GM19463 (cell line): Measurements from ENCODE around the gene APCDD1L.
A peak's percentile ranks its signal among the peaks of the same experiment; 100 is the strongest.
"Not testable (repeated sequence)": the region's sequence is repeated elsewhere in the genome, so short reads cannot be mapped to it uniquely, and the experiment has no call there.

Experiments
- ATAC-seq: cut with Tn5 transposase; IDR thresholded peaks from one replicate; pipeline ENCODE4 v1.9.1; 2021; ENCODE audit warnings: mild to moderate bottlenecking, moderate library complexity; ENCODE audit not compliant: unreplicated experiment

Gene APCDD1L

GRCh38 chr20:58446960-58447265 lies 68.3 kb downstream of the APCDD1L start:
- no peak for ATAC-seq

- ATAC-seq, result no peak
These were observed 68.8 kb downstream of the APCDD1L start for GRCh38 chr20:58446264-58446959.

GRCh38 chr20:58444746-58445255 lies 70.4 kb downstream of the APCDD1L start:
- no peak for ATAC-seq

GRCh38 chr20:58441723-58442122 lies 73.5 kb downstream of the APCDD1L start:
- ATAC-seq, result no peak

- ATAC-seq, result no peak
These were observed 75.0 kb downstream of the APCDD1L start for GRCh38 chr20:58440021-58440767.

GRCh38 chr20:58438970-58439808 lies 76.0 kb downstream of the APCDD1L start:
- no peak for ATAC-seq

- ATAC-seq, result peak; percentile 91
These were observed 78.1 kb downstream of the APCDD1L start for GRCh38 chr20:58436868-58437645.

GRCh38 chr20:58435237-58435636 lies 80.0 kb downstream of the APCDD1L start:
- ATAC-seq, result no peak

- ATAC-seq, result no peak
These were observed 80.9 kb downstream of the APCDD1L start for GRCh38 chr20:58434326-58434725.

- no peak for ATAC-seq
These were observed 81.4 kb downstream of the APCDD1L start for GRCh38 chr20:58433759-58434158.

GRCh38 chr20:58433029-58433647 lies 82.1 kb downstream of the APCDD1L start:
- ATAC-seq, result no peak

- ATAC-seq, result no peak
These were observed 82.8 kb downstream of the APCDD1L start for GRCh38 chr20:58432186-58432954.

- ATAC-seq, result no peak
These were observed 84.1 kb downstream of the APCDD1L start for GRCh38 chr20:58431134-58431533.

GRCh38 chr20:58429303-58429702 lies 85.9 kb downstream of the APCDD1L start:
- ATAC-seq, result no peak

GRCh38 chr20:58428364-58428763 lies 86.8 kb downstream of the APCDD1L start:
- no peak for ATAC-seq

GRCh38 chr20:58427571-58427970 lies 87.6 kb downstream of the APCDD1L start:
- not testable (repeated sequence) for ATAC-seq

GRCh38 chr20:58424218-58424969 lies 90.8 kb downstream of the APCDD1L start:
- no peak for ATAC-seq

GRCh38 chr20:58421497-58421850 lies 93.7 kb downstream of the APCDD1L start:
- ATAC-seq, result no peak
